Endometrium (tissue), 2 donors: ENCODE measurements around the gene H19.
A peak's percentile ranks its signal among the peaks of the same experiment; 100 is the strongest.

Source experiments
- FAIRE-seq: peaks from 2 replicates; lab custom pipeline; 2012; peaks lifted over from hg19 to GRCh38; lab: Jason Lieb, UNC
- donor health status: control.
- donor health status: control.

Gene H19

DNA sequence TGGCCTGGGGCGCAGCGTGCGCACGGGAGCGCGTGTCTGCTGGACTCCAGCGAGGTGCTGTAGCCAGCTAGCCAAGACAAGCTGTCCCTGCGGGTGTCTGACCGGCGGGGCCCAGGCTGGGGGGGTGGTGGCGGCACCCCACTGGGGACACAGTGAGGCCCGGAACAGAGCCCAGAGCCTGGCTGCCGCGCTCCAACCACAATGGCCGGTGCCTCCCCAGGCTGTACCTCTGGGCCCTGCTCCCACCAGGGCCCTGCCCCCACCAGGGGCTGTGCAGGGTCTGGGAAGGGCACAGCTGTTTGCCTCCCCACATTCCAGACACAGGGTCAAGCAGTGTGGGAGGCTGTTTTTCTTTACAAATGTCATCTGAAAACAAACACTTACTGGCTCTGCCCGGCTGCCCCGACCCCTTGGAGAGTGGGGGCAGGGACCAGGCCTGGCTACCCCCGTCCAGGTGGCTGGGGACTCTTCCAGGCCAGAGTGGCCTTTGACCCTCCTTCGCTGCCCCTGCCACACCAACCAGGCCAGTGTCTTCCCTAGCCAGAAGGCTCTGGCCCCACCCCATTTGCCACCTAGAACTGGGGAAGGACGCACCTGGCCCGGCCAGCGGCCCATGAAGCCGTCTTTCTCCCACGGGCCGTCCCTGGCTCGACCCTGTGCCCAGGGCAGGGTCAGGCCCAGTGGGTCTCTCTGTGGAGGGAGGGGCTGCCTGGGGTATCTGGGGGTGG lies 14.6 kb downstream of the H19 start:
- FAIRE-seq: no peak

DNA sequence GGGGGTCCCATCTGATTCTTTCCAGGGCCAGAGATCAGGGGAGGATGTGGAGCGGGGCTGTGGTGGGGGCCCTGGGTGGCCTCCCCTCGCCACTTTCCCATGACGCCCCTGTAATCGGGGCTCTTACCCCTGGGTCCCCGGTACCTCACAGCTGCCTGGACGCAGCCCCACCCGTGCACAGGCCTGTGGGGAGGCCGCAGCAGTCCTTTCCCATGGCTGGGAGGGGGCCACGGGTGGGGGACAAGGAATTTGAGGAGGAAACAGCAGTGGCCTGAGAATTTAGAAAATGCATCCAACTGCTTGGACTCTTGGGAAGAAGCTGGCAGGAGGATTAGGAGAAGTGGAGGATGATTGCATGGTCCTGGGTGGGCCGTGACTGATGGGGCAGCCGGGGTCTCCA lies 18.0 kb downstream of the H19 start:
- no peak for FAIRE-seq

DNA sequence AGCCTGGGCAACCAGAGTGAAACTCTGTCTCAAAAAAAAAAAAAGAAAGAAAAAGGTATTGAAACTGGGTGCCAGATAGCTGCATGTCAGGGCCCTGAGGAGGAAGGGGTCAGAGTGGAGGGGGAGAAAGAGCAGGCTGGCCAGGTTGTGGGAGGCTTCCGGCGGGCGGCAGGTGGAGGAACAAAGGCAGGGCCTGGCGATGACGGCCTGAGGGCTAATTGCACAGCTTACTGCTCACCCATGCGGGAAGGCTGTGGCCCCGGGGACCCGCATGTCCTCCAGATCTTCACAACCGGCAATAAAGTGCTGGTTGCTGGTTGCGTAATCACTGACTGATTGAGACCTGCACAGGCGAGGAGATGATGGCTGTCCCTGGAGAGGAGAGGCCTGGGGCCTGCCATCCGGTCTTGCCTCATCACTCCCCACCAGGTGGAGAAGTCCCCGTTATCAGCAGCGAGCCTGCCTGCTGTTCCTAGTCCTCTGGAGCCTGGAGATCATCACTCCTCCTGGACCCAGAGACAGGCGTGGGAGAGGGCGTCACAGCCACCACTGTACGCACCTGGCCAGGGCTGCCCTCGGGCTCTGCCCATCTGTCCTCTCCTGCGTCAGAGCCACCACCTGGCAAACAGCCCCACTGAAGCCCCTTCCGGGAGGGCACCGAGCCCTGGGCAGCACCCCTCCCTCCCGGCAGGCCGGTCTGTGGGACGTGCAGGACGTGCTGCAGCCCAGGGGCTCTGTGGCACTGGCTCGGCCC lies 18.7 kb downstream of the H19 start:
- no peak for FAIRE-seq

DNA sequence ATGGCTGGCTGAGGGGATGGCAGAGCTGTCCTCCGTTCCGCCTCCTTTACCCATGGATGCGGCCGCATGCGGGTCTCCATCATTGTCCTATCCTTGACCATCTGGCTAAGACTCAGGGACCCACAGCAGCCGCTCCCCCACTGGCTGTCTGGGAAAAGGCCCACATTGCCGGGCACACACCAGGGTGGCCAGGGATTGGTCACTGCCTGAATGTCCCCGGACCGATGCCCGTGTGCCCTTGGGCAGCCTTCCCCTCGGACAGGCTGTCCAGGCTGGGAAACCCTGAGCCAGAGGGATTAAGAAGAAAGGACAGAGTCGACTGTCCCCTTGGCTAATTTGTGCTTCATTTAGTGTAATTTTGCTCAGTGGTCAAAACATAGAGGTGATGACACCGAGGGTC lies 22.5 kb downstream of the H19 start:
- no peak for FAIRE-seq

DNA sequence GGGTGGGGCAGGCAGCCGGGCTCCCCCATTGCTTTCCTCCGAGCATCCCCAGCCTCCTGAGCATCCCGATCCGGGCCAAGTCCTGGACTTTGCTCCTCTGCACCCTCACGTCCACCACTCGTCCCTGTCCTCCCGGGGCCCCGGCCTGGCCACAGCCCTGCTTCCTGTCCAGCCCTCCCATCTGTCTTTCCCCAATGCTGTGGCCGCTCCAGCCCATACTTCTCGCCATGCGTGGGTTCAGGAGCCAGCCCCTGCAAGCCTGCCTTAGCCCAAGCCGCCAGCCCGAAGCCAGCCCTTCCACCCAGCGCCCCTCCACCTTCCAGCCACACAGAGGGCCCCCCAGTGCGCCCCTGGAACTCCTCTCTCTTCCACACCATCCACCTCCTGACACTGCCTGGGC lies 26.7 kb downstream of the H19 start:
- FAIRE-seq: no peak

DNA sequence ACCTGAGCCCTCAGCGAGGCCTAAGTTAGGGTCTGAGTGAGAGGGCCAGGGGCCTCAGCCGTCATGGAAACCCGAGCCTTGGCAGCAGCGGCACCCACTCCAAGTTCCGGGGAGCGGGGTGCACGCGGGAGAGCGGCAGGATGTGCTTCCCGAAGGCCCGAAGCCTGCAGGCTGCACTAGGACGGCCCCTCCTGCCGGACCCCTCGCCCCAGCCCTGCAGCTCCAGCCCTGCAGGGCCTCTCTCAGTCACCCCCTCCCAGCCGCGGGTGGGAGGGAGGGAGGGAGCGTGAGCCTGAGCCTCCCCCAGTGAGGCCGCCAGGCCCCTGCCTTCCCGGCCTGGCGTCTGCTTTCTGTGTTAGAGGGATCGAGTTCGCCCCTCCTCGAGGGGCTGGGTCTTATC lies 27.9 kb downstream of the H19 start:
- FAIRE-seq: peak; percentile 15

DNA sequence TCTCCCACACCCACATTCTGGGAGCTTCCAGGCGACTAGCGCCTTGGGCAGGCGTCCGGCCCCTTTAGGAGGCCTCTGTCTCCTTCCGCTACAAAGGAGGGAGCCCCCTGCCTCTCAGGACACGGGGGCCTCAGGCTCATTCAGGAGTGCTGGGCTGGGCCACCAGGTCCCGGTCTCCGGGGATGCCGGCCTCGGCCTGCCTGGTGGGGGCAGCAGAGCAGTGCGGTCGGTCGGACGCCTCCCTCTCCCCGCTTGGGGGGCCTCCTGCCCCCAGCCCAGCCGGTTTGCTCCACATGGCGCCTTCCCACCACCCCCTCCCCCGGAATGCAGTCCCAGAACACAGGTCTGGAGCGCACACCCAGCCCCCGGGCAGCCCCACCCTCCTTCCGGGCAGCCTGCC lies 28.6 kb downstream of the H19 start:
- no peak for FAIRE-seq

DNA sequence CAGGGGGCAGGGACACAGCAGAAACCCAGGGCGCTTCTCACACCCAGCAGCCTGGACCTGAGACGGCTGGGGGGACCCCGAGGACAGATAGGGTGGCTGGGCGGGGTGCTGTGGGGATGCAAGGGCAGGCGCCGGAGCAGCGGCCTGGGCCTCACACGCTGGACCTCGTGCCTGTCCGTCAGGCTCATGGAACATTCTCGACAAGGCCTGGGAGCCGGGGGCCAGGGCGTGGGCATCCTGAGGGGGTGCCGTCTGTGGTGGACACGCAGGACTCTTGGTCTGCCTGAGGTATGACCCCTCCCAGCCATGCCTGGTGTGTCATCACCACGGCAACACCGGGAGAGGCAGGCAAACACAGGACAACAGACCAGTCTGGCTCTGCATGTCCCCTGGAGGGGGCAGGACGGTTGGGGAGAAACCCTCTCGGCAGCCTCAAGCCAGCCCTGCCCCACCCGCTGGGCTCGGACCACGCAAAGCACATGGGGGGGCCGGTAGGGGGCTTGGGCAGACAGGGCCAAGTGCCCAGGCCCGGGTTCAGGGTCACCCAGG lies 29.1 kb downstream of the H19 start:
- FAIRE-seq: no peak

DNA sequence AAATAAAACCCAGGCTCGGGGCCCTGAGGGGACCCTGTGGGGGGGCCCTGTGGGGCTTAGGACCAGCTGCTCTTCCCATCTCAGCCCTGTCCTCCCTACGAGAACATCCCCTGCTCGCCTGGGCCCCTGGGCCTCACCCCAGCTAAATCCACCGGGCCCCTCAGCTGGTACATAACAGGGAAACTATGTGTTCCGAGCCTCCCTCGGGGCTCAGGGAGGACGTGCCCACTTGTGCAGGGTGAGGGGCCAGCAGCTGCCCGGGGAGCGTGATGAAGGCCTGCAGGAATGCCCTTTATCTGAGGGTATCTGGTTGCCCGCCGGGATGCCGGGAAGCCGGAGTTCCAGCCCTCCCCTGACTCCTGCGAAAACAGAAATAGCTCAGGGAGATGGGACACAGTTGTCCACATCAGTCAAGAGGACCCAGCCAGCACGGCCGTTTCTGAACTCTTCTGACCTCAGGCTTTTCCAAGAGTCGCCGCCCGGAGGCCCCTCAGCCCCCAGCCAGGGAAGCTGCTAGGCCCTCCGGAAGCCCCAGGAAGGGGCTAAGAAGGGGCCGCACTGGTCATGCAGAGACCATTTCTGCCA lies 29.9 kb downstream of the H19 start:
- FAIRE-seq: no peak

DNA sequence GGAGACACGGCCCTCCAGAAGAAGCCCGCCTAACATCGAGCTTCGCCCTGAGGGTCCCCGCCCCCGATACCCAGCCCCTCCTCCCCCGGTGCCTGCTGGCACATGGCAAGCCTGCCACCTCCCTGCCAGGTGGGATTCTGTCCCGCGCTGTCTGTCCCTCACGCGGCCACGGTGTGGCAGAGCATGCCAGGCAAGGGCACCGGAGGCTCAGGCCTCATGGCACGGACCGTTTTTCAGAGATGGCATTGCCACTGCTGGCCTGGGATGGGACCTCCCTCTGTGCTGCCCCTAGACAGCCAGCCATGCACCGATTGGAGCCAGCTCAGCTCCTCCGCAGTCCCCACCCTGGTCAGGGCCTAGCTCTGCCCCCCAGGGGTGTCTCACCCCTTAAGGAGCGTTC lies 31.1 kb downstream of the H19 start:
- no peak for FAIRE-seq

DNA sequence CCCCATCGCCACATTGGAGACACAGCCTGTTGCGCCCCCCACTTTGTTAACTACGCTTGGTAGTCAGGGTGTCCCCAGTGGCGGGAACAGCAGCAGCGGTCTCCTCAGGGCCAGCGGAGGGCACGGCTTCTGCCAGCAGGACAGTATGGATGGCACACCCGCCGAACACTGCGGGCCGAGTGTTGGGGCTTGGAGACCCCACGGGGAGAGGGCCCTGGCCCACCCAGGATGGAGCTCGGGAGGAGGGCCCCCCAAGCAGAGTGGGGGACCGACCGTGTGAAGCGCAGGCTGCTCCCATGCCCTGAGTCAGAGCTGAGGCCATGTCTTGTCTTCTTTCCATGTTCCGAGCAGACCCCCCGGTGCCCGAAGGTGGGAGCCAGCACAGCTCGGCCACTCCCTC lies 32.7 kb downstream of the H19 start:
- FAIRE-seq: no peak

DNA sequence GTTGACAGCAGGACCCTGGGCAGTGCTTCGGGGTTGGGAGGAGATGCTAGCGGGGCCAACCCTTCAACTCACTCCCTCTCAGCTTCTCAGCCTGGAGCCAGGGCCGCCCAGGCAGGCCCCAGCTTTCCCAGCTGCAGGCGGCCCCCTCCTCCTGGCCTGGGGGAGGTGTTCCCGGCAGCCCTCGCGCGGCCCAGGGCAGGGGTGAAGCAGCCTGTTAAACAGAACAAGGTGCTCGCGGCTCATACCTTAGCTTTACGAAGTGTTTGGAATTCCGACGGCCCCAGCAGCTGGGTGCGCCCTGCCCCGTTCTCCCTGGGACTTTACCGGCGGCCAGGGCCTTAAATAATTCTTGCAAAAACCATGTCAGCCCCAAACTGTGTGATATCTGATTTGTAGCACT lies 33.3 kb downstream of the H19 start:
- FAIRE-seq: peak; percentile 76

DNA sequence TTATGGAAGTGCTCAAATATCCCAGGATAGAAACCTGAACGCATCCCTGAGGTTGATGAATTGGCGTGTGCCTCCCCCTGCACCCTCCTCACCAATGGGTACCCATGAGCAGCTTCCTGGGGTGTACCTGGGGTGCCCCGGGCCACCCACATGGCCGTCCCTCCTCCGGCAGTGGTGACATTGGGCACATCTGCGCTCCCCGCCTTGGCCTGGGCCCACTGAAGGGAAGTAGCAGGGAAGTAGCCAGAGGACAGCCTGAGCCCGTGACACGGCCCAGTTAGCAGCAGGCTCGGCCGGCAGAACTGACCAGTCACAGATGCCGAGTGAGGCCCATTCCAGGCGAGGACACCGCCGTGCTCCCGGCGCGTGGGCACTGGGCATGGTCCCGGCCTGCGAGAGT lies 33.8 kb downstream of the H19 start:
- no peak for FAIRE-seq

DNA sequence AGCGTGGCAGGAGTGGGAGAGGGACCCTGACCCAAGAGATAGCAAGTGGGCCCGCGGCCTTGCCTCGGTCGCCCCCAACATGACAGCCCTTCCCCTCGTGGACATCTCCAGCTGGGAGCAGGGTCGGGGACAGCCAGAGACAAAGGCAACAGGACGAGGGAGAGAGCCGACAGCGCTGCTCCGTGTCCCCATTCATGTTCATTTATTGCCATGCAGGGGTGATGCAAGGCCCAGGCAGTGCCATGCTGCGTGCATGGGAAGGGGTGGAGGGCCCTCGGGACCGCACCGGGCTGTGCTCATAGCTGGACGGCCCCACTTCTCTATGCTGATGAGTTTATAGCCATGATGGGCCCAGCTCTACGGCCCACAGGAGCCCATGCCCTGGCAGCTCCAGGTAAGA lies 37.9 kb downstream of the H19 start:
- FAIRE-seq: no peak

DNA sequence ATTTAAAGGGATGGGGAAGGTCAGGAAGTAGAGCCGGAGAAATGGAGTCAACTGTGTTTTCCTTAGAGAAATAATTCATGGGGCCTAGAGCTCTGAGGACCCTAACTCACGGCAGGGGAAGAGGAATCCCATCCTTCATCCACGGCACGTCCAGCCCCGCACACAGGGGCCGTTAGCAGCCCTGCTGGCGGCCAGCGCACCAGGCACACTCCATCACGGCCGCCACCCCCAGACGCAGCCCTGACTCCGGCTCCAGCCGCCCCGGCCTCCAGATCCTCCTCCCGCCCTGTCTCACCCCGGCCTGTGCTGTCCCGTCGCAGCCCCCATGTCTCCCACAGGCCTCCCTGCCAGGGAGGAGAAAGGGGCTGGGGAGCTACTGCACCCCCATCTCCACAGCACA lies 39.3 kb downstream of the H19 start:
- FAIRE-seq: no peak

DNA sequence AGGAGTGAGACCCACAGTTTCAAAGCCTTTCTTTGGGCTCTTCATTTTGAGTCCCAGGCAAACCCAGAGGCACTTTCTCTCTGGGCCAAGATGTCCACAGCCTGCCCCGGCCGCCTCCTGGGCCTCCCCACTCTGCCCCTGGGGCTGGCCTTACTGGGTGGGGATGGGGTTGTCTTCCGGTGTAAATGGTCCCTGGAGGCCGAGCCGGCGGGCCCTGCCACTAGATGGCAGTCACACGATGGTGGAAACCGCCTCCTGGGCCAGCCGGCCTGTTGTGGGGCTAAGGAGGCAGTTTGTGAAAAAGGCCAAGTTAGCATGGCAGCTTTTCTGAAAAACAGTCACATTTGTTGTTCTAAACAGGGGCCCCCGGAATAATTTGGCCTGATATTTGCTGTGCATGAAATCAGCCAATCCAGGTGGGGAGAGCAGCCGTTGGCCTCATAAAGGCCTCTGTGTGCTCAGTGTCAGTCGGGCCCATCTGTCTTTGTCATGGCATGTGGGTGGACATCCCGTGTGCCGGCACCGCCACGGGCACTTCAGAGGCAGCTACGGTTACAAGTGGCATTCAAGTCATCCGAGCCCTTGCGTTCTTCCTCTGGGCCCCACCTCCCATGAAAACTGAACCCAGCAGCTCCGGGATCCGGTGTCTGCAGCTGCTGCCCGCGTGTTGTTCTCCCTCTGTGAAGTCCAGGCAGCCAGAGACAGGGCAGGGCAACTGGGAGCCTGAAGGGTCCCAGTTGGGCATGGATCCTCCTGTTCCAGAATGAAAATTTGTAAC lies 44.0 kb downstream of the H19 start:
- no peak for FAIRE-seq

DNA sequence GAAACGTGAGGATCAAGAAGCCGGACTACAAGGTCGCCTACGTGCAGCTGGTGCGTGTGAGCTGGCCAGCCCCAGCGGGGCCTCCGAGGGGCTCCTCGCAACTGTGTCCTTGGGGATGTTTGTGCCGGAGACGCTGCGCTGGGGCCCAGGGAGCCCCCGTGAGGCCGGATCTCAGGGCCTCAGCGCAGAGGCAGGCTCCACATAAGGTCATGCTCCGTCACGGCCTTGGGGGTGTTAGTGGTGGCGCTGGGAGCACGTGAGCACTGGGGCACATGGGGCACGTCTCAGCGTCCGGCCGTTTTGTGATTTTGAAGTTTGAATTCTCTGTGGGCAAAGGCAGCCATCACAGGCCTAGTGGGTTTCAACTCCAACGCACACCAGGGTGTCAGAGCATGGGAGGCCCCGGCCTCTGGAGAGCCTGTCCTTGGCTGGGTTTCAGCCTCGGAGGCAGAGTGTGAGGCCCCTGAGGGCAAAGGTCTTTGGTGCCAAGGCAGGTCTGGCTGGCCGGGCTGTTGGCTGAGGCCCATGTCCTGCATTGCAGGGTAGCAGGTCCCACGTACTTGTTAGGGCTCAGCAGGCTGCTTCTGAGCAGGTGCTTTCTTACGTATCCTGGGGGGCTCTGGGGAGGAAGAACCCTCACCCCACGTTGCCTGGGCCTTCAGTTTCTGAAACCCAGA lies 44.7 kb downstream of the H19 start:
- no peak for FAIRE-seq

DNA sequence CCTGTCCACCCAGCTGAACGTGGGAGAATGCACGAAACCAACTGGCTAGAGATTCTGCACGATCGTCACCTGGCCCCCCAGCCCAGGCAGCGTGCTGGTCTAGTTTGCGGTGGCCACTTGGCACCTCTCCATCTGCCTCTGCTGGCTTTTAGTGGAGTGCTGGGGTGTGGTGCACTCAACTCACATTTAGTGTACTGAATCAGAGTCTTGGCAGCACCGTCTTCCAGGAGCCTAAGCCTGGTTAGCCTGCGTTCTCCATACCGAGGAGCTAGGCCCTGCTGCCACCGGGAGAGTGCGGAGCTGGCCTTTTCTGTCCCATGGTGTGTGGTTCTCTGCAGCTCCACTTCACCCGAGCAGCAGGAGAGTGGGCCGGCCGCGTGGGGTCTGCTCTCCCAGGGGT lies 47.7 kb downstream of the H19 start:
- FAIRE-seq: no peak

DNA sequence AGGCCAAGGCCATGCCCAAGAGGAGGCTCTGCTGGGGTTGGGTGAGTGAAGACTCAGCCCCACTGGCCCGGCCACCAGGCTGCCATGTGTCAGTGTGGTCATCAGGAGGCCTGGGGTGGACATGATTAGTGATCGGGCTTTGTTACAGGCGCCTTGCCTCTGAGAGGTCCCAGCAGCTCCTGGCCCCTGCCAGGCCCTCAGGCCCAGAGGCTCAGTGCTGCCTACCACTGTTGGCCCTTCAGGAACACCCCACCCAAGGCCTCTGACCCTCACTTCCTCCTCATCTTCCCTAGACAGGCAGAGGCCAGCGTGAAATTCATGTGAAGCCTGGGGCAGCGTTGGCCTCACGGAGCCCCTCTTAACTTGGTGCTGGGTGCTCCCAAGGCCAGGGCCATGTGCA lies 48.3 kb downstream of the H19 start:
- no peak for FAIRE-seq

DNA sequence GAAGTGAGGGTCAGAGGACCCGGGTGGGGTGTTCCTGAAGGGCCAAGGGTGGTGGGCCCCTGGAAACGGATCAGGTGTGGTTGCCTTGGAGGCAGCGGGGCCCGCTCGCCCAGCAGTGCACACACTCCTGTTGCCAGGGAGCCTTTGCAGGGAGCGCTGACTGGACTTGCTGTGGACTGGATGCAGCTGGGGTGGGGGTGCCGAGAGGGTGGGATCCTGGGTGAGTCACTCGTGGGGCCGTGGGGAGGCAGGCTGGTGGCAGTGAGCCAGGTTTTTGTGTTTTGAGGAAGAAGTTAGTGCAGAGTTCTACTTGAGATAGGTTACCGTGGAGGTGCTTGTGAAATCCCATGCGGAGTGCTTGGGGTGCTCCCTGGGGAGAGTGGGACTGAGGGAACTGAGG lies 49.3 kb downstream of the H19 start:
- no peak for FAIRE-seq

DNA sequence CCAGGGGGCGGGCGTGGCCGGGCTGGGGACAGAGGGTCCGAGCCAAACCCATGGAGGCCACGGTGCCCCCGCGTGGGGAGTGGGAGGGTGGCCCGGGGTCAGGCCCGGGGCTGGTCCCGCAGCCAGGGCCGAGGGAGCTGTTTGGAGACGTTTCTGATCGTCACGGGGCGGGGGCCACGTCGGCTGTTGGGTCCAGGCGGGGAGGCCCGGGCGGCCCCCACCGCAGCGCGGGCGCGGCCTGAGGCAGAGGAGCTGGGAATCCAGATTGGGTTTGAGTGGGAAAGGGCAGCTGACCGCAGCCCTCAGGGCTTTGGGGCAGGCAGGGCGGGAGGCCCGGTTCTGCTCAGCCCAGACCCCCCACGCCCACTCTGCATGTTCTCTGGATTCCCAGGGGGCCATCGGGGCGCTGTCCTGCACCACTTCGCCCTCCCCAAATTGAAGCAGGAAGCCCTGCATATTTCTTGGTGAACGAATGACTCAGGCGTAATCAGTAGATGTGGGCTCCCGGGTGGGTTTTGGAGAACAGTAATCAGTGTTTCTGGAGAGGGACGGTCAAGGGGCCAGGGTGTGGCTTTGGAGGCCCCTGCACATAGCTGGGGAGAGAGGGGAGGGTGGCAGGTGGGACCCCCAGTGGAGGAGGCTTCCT lies 49.9 kb downstream of the H19 start:
- no peak for FAIRE-seq
